GM10266 (cell line): ENCODE results near the gene AGRP.

ENCODE experiments used
- DNase-seq: peaks from one replicate; pipeline ENCODE4 v3.0.0; 2012; ENCODE audit errors: extremely low spot score
- TF ChIP-seq, protein P1 (sequence below): IDR thresholded peaks from 2 replicates; pipeline ENCODE4 v1.5.1; 2012; ENCODE audit warnings: mild to moderate bottlenecking, low read depth; ENCODE audit not compliant: control insufficient read depth, insufficient read depth; ENCODE audit errors: missing control alignments

The AGRP gene

DNA sequence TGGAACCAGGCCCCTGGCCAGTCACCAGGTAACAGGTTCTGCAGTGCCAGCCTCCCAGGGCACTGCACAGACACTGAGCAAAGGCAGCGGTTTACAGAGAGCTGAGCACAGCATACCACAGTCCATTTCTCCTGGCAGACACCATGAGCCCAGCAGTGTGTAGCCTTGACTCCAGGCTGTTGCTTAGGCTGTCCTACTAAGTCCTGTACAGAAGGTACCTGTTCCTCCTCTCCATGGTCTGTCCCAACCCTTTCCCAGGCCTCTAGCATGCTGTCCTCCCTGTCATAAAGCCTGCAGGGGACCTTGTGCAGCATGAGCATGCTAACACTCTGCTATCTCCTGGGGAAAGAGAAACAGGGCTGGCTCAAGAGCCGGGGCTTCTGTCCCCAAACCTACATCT, 22.4 kb downstream of the AGRP start:
- TF ChIP-seq, protein P1, sequence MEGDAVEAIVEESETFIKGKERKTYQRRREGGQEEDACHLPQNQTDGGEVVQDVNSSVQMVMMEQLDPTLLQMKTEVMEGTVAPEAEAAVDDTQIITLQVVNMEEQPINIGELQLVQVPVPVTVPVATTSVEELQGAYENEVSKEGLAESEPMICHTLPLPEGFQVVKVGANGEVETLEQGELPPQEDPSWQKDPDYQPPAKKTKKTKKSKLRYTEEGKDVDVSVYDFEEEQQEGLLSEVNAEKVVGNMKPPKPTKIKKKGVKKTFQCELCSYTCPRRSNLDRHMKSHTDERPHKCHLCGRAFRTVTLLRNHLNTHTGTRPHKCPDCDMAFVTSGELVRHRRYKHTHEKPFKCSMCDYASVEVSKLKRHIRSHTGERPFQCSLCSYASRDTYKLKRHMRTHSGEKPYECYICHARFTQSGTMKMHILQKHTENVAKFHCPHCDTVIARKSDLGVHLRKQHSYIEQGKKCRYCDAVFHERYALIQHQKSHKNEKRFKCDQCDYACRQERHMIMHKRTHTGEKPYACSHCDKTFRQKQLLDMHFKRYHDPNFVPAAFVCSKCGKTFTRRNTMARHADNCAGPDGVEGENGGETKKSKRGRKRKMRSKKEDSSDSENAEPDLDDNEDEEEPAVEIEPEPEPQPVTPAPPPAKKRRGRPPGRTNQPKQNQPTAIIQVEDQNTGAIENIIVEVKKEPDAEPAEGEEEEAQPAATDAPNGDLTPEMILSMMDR: no peak

GRCh38 chr16:67460168-67460567, 23.2 kb downstream of the AGRP start:
- TF ChIP-seq, protein P1: no peak
- no peak for DNase-seq

More for the DNA sequence above, 22.4 kb downstream of the AGRP start:
- no peak for DNase-seq

- TF ChIP-seq, protein P1: no peak
- no peak for DNase-seq
Observed at GRCh38 chr16:67459861-67460150, 23.5 kb downstream of the AGRP start.

GRCh38 chr16:67459066-67459860, 24.1 kb downstream of the AGRP start:
- TF ChIP-seq, protein P1: no peak
- no peak for DNase-seq

DNA sequence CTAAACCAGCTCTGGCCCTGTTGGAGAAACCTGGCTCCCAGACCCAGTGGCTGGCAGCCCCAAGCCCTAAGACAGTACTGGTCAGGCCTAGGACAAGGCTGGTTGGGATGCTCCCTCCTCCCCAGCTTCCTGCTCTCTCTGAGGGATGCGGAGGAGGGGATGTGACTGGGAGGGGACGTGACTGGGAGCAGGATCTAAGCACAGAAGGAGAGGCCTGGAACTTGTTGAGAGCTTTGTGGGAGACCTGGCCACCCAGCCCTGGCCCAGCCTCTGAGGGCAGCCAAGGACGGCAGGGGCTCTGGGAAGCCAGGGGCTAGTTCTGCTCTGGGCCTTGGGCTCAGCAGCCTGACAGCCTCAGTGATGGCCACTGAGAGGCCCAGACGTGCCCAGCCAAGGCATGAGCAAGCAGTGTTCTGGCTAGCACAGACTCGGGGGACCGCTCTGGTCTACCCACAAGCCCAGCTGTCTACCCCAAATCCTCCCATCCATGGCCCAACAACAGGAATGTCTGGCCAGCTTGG, 25.2 kb downstream of the AGRP start:
- no peak for DNase-seq
- TF ChIP-seq, protein P1: no peak

DNA sequence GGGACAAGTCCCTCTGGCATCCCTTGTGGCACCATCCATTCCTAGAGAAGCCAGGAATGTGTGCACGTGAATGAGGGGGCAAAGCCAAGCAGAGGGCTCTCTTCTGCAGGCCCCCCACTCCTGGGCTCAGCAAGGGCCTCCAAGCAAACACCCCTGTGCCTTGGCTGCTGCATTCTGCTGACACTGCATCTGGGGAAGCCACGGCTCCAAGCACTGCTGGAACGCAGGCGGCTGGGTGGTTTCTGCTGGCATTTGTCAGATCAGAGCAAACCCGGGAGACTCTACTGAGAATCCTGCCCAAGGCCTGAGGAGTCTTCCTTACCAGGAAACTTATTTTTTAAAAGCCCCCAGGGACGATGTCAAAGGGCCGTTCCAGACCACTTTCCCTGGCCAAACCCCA, 25.7 kb downstream of the AGRP start:
- TF ChIP-seq, protein P1: no peak

DNA sequence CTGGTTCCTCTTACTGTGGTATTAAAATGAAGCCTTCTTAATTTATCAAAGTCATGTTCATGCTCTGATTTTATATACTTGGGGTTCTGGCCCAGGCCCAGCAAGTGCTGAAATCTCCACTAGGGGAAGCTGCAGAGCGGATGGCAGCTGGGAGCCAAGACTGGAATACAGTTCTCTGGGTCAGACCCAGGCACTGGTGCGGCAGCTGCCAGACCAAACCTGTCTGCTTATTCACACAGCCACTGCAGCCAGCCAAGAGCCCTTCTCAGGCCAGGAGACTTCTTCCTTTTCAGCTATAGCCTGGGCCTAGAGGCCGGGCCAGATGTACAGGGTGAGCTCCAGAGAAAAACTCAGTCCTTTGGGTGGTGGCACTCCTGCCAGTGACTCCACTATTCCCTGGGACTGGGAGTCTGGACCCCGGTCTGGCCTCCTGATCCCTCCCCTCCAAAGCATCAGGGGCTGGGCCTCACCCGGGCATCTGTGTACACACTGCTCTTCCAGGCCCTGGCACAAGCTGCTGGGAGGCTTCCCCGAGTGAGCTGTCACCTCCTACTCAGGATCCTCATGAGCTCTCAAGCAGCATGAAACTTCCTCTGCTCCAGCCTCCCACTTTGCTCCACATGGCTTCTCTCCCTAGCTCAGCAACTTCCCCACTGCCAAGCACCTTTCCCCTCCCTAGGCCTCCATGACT, 26.8 kb downstream of the AGRP start:
- TF ChIP-seq, protein P1: peak; percentile 28
- DNase-seq: no peak

More for the DNA sequence above, 25.7 kb downstream of the AGRP start:
- DNase-seq: no peak
